Measurements from ENCODE around the gene RDH16. TPM values are rescaled to one million over a fixed set of nuclear protein-coding genes. Genes with fewer than 3 reads are reported as not detected.
"Not testable (repeated sequence)": the region's sequence is repeated elsewhere in the genome, so short reads cannot be mapped to it uniquely, and the experiment has no call there.

RDH16 gene
- polyA plus RNA-seq, 3 donors, result 0.47 TPM; not detected in 2

DNA sequence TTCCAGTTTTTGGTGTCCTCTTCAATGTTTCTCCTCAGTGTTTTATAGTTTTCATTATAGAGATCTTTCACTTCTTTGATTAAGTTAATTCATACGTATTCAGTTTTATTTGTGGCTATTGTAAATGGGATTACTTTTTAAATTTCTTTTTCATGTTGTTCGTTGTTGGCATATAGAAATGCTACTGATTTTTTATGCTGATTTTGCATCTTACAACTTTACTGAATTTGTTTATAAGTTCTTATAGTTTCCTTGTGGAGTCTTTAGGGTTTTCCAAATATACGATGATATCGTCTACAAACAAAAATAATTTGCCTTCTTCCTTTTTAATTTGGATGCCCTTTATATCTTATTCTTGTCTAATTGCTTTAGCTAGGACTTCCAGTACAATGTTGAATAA lies 13.5 kb downstream of the RDH16 start:
- H3K9ac ChIP-seq (ENCODE audit: insufficient read depth, low read length, poor library complexity, severe bottlenecking), result no peak overlapping the region
- intact Hi-C loops (cut with micrococcal nuclease), result no loop called here
- Mint-ChIP-seq H3K4me3 (no peak overlapping the region), H3K36me3 (no peaks in the 10 kb centered on the region), H3K4me1 (peaks cover 18% of the 10 kb centered on the region), H3K9me3 (peaks cover 0 to 10% (median 3%) of the 10 kb centered on the region in 7 donors), H3K27ac (no peak overlapping the region), H3K27me3 (ENCODE audit: low read depth in 3 of 3) (peaks cover 0 to 3% (median 1%) of the 10 kb centered on the region in 3 donors)
- no peaks in the 10 kb centered on the region for H3K27me3 ChIP-seq (ENCODE audit: control insufficient read depth in 2 of 2, insufficient read depth in 2 of 2, low read length in 2 of 2)
- no peak for DNase-seq
- H2AFZ ChIP-seq (ENCODE audit: insufficient read depth, low read depth, low read length, poor library complexity, severe bottlenecking), result no peak overlapping the region
- WGBS (ENCODE audit: insufficient coverage), result no CpG with 5 or more reads among the region's 4 CpGs
- no peaks in the 10 kb centered on the region for H3K36me3 ChIP-seq (replicated peaks in 1 of 2; ENCODE audit: control insufficient read depth in 1 of 2, insufficient read depth in 2 of 2, low read length in 2 of 2)
- no peak overlapping the region for H3K4me3 ChIP-seq (replicated peaks in 1 of 3; ENCODE audit: low read depth in 2 of 3, low read length in 3 of 3)
- no peaks in the 10 kb centered on the region for H3K9me3 ChIP-seq (replicated peaks in 1 of 2; ENCODE audit: control insufficient read depth in 1 of 2, insufficient read depth in 1 of 2, low read length in 2 of 2)
- no peaks in the 10 kb centered on the region for H3K79me2 ChIP-seq (ENCODE audit: insufficient read depth, low read length)
- H4K20me1 ChIP-seq (ENCODE audit: insufficient read depth, low read length), result no peaks in the 10 kb centered on the region
- H3K27ac ChIP-seq (ENCODE audit: low read depth in 1 of 2, low read length in 2 of 2), result no peak overlapping the region
- no peak overlapping the region for H3K4me2 ChIP-seq (replicated peaks; ENCODE audit: extremely low read depth, low read length, poor library complexity, severe bottlenecking)
- peaks cover 7 to 9% of the 10 kb centered on the region in 2 donors for H3K4me1 ChIP-seq (ENCODE audit: control insufficient read depth in 1 of 2, insufficient read depth in 2 of 2, low read length in 2 of 2)
- TF ChIP-seq, protein P1, sequence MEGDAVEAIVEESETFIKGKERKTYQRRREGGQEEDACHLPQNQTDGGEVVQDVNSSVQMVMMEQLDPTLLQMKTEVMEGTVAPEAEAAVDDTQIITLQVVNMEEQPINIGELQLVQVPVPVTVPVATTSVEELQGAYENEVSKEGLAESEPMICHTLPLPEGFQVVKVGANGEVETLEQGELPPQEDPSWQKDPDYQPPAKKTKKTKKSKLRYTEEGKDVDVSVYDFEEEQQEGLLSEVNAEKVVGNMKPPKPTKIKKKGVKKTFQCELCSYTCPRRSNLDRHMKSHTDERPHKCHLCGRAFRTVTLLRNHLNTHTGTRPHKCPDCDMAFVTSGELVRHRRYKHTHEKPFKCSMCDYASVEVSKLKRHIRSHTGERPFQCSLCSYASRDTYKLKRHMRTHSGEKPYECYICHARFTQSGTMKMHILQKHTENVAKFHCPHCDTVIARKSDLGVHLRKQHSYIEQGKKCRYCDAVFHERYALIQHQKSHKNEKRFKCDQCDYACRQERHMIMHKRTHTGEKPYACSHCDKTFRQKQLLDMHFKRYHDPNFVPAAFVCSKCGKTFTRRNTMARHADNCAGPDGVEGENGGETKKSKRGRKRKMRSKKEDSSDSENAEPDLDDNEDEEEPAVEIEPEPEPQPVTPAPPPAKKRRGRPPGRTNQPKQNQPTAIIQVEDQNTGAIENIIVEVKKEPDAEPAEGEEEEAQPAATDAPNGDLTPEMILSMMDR (IDR thresholded peaks at IDR 0.05), result no peak

- H3K4me3 Mint-ChIP-seq; H2AFZ ChIP-seq (ENCODE audit: insufficient read depth, low read depth, low read length, poor library complexity, severe bottlenecking); intact Hi-C loops (cut with micrococcal nuclease); H4K20me1 ChIP-seq (ENCODE audit: insufficient read depth, low read length); H3K27me3 Mint-ChIP-seq (ENCODE audit: low read depth in 3 of 3); H3K9me3 ChIP-seq (replicated peaks in 1 of 2; ENCODE audit: control insufficient read depth in 1 of 2, insufficient read depth in 1 of 2, low read length in 2 of 2); H3K4me2 ChIP-seq (replicated peaks; ENCODE audit: extremely low read depth, low read length, poor library complexity, severe bottlenecking); H3K27ac ChIP-seq (ENCODE audit: low read depth in 1 of 2, low read length in 2 of 2); DNase-seq; H3K9ac ChIP-seq (ENCODE audit: insufficient read depth, low read length, poor library complexity, severe bottlenecking); H3K79me2 ChIP-seq (ENCODE audit: insufficient read depth, low read length); H3K36me3 ChIP-seq (replicated peaks in 1 of 2; ENCODE audit: control insufficient read depth in 1 of 2, insufficient read depth in 2 of 2, low read length in 2 of 2); H3K27me3 ChIP-seq (ENCODE audit: control insufficient read depth in 2 of 2, insufficient read depth in 2 of 2, low read length in 2 of 2); H3K4me3 ChIP-seq (replicated peaks in 1 of 3; ENCODE audit: low read depth in 2 of 3, low read length in 3 of 3); H3K4me1 ChIP-seq (ENCODE audit: control insufficient read depth in 1 of 2, insufficient read depth in 2 of 2, low read length in 2 of 2); H3K27ac Mint-ChIP-seq; H3K9me3 Mint-ChIP-seq; H3K36me3 Mint-ChIP-seq: not testable (repeated sequence)
- peaks cover 18% of the 10 kb centered on the region for H3K4me1 Mint-ChIP-seq
- no CpG with 5 or more reads among the region's 1 CpG for WGBS (ENCODE audit: insufficient coverage)
These were observed 14.0 kb downstream of the RDH16 start for GRCh38 chr12:56943374-56943773.

All from CD14-positive monocyte (primary cell).